Loucy (cell line): Measurements from ENCODE around the gene HNRNPU.

Source experiments
- H2AFZ ChIP-seq: fragments of 200-600 bp; sonication (generic); 2 replicates; pipeline ENCODE4 v1.6.0; 2016; ENCODE audit warnings: antibody characterized with exemption, mild to moderate bottlenecking, low read length, moderate library complexity
- H3F3A ChIP-seq: fragments of 200-600 bp; 2 replicates; pipeline ENCODE4 v1.6.0; 2016; ENCODE audit warnings: antibody characterized with exemption, low read depth, mild to moderate bottlenecking
- H3K27me3 ChIP-seq: fragments of 200-600 bp; sonication (generic); 2 replicates; pipeline ENCODE4 v1.6.1; 2014; ENCODE audit warnings: low read length, mild to moderate bottlenecking; ENCODE audit not compliant: insufficient read depth, poor library complexity, severe bottlenecking
- H3K36me3 ChIP-seq: fragments of 200-600 bp; sonication (generic); 2 replicates; pipeline ENCODE4 v1.6.1; 2016; ENCODE audit warnings: low read length; ENCODE audit not compliant: insufficient read depth
- H3K4me1 ChIP-seq: fragments of 200-600 bp; sonication (generic); 2 replicates; pipeline ENCODE4 v1.5.1; 2014; ENCODE audit warnings: low read length, mild to moderate bottlenecking; ENCODE audit not compliant: insufficient read depth, poor library complexity, severe bottlenecking
- H3K4me2 ChIP-seq: fragments of 200-600 bp; sonication (generic); 2 replicates; pipeline ENCODE4 v1.6.0; 2014; ENCODE audit warnings: antibody characterized with exemption, low read length, low read depth, mild to moderate bottlenecking; ENCODE audit not compliant: poor library complexity, severe bottlenecking
- H3K4me3 ChIP-seq: fragments of 200-600 bp; sonication (generic); 2 replicates; pipeline ENCODE4 v1.5.1; 2014; ENCODE audit warnings: low read length, mild to moderate bottlenecking, mixed read lengths; ENCODE audit not compliant: poor library complexity, severe bottlenecking
- H3K79me2 ChIP-seq: fragments of 200-600 bp; sonication (generic); 2 replicates; pipeline ENCODE4 v1.6.1; 2014; ENCODE audit warnings: low read length; ENCODE audit not compliant: insufficient read depth
- H3K9ac ChIP-seq: fragments of 200-600 bp; sonication (generic); 2 replicates; pipeline ENCODE4 v1.6.0; 2014; ENCODE audit warnings: mild to moderate bottlenecking, low read depth, low read length, moderate library complexity; ENCODE audit not compliant: poor library complexity, severe bottlenecking
- H3K9me2 ChIP-seq: fragments of 200-600 bp; sonication (generic); replicated peaks from 2 replicates; pipeline ENCODE4 v1.6.1; 2016; ENCODE audit warnings: low read depth, low read length, mixed read lengths
- H3K9me3 ChIP-seq: fragments of 200-600 bp; sonication (generic); 2 replicates; pipeline ENCODE4 v1.6.1; 2014; ENCODE audit warnings: mild to moderate bottlenecking, antibody characterized with exemption, low read length, low read depth; ENCODE audit not compliant: insufficient read depth
- H4K20me1 ChIP-seq: fragments of 200-600 bp; sonication (generic); 2 replicates; pipeline ENCODE4 v1.6.0; 2014; ENCODE audit warnings: antibody characterized with exemption, low read length, mild to moderate bottlenecking; ENCODE audit not compliant: insufficient read depth, poor library complexity, severe bottlenecking
- CTCF ChIP-seq: fragments of 200-600 bp; sonication (generic); conservative IDR thresholded peaks from 2 replicates; pipeline ENCODE4 v1.5.1; 2014; ENCODE audit warnings: mild to moderate bottlenecking, antibody characterized with exemption, low read length
- EZH2phosphoT487 ChIP-seq: fragments of 200-600 bp; IDR thresholded peaks from 2 replicates; pipeline ENCODE4 v1.6.1; 2018; ENCODE audit warnings: antibody characterized with exemption, mild to moderate bottlenecking, moderate library complexity, borderline replicate concordance

HNRNPU gene

GRCh38 chr1:244836584-244836983 lies 27.8 kb downstream of the HNRNPU start:
- H3K79me2 ChIP-seq, result peaks cover 64% of the 10 kb centered on the region
- H3K36me3 ChIP-seq, result peaks cover 9% of the 10 kb centered on the region; the same call in 1 of the 2 replicates
- H3K9me2 ChIP-seq, result no peaks in the 10 kb centered on the region
- peak overlapping the region; percentile 91 for H3K4me2 ChIP-seq
- H3K27me3 ChIP-seq, result no peaks in the 10 kb centered on the region
- no peak for TF ChIP-seq EZH2phosphoT487
- no peak for TF ChIP-seq CTCF
- H3F3A ChIP-seq, result peaks cover 10% of the 10 kb centered on the region; the same call in 1 of the 2 replicates
- H3K9ac ChIP-seq, result peak overlapping the region; percentile 96
- peak overlapping the region; percentile 98 for H3K4me3 ChIP-seq
- H3K9me3 ChIP-seq, result no peaks in the 10 kb centered on the region
- no peak overlapping the region for H2AFZ ChIP-seq
- peaks cover 46% of the 10 kb centered on the region for H4K20me1 ChIP-seq
- peaks cover 54% of the 10 kb centered on the region for H3K4me1 ChIP-seq

GRCh38 chr1:244836135-244836521 lies 28.2 kb downstream of the HNRNPU start:
- Histone ChIP-seq H4K20me1 (peaks cover 43% of the 10 kb centered on the region), H3K79me2 (peaks cover 59% of the 10 kb centered on the region), H3K4me1 (peaks cover 50% of the 10 kb centered on the region), H2AFZ (no peak overlapping the region), H3K4me3 (peak overlapping the region; percentile 98), H3K36me3 (peaks cover 5% of the 10 kb centered on the region; the same call in 1 of the 2 replicates), H3K9me3 (no peaks in the 10 kb centered on the region), H3F3A (peaks cover 10% of the 10 kb centered on the region; the same call in 1 of the 2 replicates), H3K9me2 (no peaks in the 10 kb centered on the region), H3K4me2 (peak overlapping the region; percentile 91), H3K9ac (peak overlapping the region; percentile 96), H3K27me3 (no peaks in the 10 kb centered on the region)
- TF ChIP-seq EZH2phosphoT487 (no peak), CTCF (no peak)

GRCh38 chr1:244835276-244836134 lies 28.8 kb downstream of the HNRNPU start, which contains the start of gene COX20:
TSS of gene COX20 (plus strand) at chr1:244835658. CDS start at chr1:244835715, 57 bp downstream.
- Histone ChIP-seq H3K9me3 (no peaks in the 10 kb centered on the region), H3K4me1 (peaks cover 43% of the 10 kb centered on the region), H4K20me1 (peaks cover 38% of the 10 kb centered on the region), H3K4me2 (peak within 1 kb of the TSS; percentile 91), H3K4me3 (peak within 1 kb of the TSS; percentile 98), H3K79me2 (peaks cover 53% of the 10 kb centered on the region), H3K9me2 (no peaks in the 10 kb centered on the region), H2AFZ (peak within 1 kb of the TSS; percentile 92), H3K36me3 (no peaks in the 10 kb centered on the region), H3K9ac (peak within 1 kb of the TSS; percentile 96), H3K27me3 (no peaks in the 10 kb centered on the region), H3F3A (peaks cover 10% of the 10 kb centered on the region; the same call in 1 of the 2 replicates)
- TF ChIP-seq EZH2phosphoT487, result no peak
